Regular cardiac myocyte (primary cell): ENCODE measurements around the gene CPNE9. TPM values are rescaled to one million over a fixed set of nuclear protein-coding genes. Genes with fewer than 3 reads are reported as not detected.

Experiments
- total RNA-seq: library from RNA; depleted of rRNA; stranded (reverse); fragments of >200 nt; gene quantifications from 2 replicates; pipeline ENCODE4 v1.2.3, GENCODE V29; 2014

CPNE9 gene
- 0.19 TPM in 1 of 2 replicates, not detected in the other for total RNA-seq

DNA sequence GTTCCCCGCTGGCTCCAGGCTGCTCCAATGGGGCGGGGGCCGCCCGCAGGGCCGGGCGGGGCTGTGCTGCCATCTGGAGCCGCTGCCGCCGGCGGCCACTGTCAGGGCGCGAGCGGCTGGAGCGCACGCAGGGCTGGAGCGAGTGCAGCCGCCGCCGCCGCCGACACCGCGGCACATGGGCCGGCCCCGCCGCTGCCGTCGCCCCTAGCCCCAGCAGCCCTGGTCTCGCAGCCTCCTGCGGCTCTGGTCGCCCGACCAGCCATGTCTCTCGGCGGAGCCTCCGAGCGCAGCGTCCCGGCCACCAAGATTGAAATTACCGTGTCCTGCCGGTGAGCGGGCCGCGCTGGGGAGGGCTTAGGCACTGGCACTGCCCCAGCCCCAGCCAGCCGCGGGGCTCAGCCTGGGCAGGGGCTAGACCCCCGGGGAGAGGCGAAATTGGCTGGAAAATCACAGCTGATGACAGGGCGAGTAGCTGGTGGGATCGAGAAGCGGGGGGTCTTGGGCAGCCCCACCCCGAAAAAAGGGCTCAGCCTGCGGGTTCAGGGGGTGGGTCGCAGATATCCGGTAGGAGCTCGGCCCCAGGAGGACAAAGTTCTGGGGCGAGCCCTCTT, at the start of gene CPNE9:
TSS of gene CPNE9 (plus strand) at position 98 of the 611 bp plus-strand sequence. CDS start at position 262, 164 bp downstream.

DNA sequence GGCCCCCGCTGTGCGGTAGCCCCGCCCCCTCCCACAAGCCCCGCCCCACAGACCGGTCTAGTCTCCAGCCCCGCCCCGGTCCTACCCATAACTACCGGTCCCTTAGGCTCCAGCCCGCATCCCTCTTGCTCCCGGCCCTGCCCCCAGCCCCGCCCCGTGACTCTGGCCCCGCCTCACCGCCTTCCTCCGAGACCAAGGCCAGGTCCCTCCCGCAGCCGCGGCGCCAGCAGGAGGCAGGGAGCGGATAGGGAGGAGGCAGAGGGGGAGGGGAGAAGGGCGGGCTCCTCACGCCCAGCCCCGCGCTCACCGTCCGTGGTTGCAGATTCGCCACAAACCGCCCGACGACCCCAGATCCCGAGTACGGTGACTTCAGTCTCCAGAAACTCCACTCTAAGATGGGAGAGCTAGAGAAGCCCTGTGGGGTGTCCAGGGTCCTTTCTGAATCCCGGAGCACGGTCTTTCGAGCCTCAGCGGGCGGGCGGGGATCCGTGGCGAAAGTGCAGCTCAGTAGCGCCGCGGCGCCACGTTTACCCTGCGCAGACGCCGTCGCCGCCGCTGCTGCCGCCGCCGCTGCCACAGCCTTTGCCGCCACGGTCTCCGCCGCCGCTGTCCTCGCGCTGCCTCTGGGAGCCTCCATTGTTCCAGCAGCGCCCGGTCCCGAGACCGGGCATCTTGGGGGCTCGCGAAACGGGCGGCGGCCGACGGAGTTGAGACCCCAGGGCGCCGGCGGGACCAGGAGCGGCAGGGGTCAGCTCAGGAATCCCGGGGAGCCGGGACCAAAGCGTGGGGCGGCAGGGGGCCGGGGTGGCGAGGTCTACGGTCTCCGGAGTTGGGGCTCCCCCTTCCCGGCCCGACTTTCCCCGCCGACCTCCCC, 27.8 kb downstream of the CPNE9 start, which contains the start of gene BRPF1:
TSS of gene BRPF1 (plus strand) at position 530 of the 874 bp plus-strand sequence. CDS start 2,406 bp downstream, outside the sequence.

GRCh38 chr3:9749645-9750555, 46.3 kb downstream of the CPNE9 start, which contains the start of gene OGG1:
OGG1 (plus strand) TSS chr3:9749952; CDS start chr3:9750287, 335 bp downstream.

DNA sequence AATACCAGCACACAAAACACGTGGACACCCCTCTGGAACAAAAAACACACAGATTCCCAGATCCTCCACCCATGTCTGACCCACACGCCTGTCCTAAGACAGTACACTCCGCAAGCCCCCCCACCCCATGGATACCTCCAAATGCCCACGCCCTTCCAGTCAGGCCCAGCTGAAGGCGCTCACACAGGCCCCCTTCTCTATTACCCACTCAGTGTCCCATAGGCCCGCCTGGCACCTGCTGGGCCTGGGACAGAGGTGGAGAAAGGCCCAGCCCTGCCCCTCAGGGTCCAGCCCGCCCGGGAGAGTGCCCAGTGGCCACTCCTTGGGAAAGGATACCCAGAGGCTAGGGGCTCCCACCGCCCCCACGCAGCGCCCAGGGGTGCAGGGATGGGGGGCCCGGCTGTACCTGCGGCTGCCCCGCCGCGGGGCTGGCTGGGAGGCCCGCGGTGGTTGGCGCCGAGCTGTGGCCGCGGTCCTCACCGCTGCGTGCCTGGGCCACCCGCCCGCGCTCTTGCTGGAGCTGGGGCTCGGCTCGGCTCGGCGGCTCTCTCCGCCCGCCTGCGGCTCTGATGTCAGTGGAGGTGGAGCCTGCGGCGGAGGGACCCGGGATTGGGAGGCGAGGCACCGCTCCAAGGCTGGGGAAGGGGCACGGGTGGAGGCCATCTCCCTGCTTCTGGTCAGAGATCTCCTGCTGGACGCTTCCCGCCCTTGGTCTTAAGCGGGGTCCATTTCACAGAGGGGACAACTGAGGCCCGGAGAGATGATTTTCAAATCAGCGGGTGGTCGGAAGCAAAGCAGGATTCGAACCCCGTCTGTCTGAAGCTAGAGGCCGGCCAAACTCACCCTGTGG, 66.0 kb downstream of the CPNE9 start, which contains the start of gene CAMK1:
TSS of gene CAMK1 (minus strand) at position 522 of the 850 bp plus-strand sequence. CDS start 2,198 bp downstream, outside the sequence.

Other genes with a start within 250 kb of the CPNE9 start
- not detected in 2 replicates for gene LHFPL4, start 150.0 kb upstream of the CPNE9 start, total RNA-seq
- gene MTMR14, start 54.3 kb upstream of the CPNE9 start, total RNA-seq = 25.9 and 37.2 TPM in 2 replicates
- gene BRPF1, start 27.9 kb downstream of the CPNE9 start, total RNA-seq = 11.6 and 19.0 TPM in 2 replicates
- gene OGG1, start 46.1 kb downstream of the CPNE9 start, total RNA-seq = 13.2 and 15.9 TPM in 2 replicates
- 34.4 and 49.1 TPM in 2 replicates for gene CAMK1, start 66.1 kb downstream of the CPNE9 start, total RNA-seq
- 44.8 and 65.2 TPM in 2 replicates for gene TADA3, start 88.6 kb downstream of the CPNE9 start, total RNA-seq
- 238 and 387 TPM in 2 replicates for gene ARPC4, start 89.2 kb downstream of the CPNE9 start, total RNA-seq
- gene TTLL3, start 106.4 kb downstream of the CPNE9 start, total RNA-seq = 8.4 and 12.7 TPM in 2 replicates
- 22.8 and 28.0 TPM in 2 replicates for gene RPUSD3, start 140.2 kb downstream of the CPNE9 start, total RNA-seq
- gene CIDEC, start 176.4 kb downstream of the CPNE9 start, total RNA-seq = under 0.01 TPM in 1 of 2 replicates, not detected in the other
- 27.3 and 38.3 TPM in 2 replicates for gene JAGN1, start 186.8 kb downstream of the CPNE9 start, total RNA-seq
- 0.56 and 1.2 TPM in 2 replicates for gene IL17RE, start 199.0 kb downstream of the CPNE9 start, total RNA-seq
- gene IL17RC, start 213.3 kb downstream of the CPNE9 start, total RNA-seq = 24.5 and 27.6 TPM in 2 replicates
- gene CRELD1, start 230.0 kb downstream of the CPNE9 start, total RNA-seq = 23.6 and 77.0 TPM in 2 replicates
- 1.2 and 2.0 TPM in 2 replicates for gene PRRT3, start 248.6 kb downstream of the CPNE9 start, total RNA-seq